Vagina (tissue), 2 donors: ENCODE results near the gene PPARGC1A. TPM values are rescaled to one million over a fixed set of nuclear protein-coding genes. Genes with fewer than 3 reads are reported as not detected.

Experiments
- DNase-seq, 2 donors: peaks; one replicate each; pipeline ENCODE4 v3.0.0-alpha.2; 2017; ENCODE audit errors: extremely low spot score in 2 of 2
- H3K27ac ChIP-seq: fragments of 200-600 bp; sonication (generic); one replicate; pipeline ENCODE4 v1.5.1; 2019
- H3K27me3 ChIP-seq: fragments of 200-600 bp; sonication (generic); one replicate; pipeline ENCODE4 v1.5.1; 2019
- H3K36me3 ChIP-seq, 2 donors: fragments of 200-600 bp; sonication (generic); one replicate each; pipeline ENCODE4 v1.5.1; 2017 to 2019
- H3K4me1 ChIP-seq: fragments of 200-600 bp; sonication (generic); one replicate; pipeline ENCODE4 v1.5.1; 2019
- H3K4me3 ChIP-seq, 2 donors: fragments of 200-600 bp; sonication (generic); 1 replicate in 1 of 2; 2 replicates in 1 of 2; pipeline ENCODE4 v1.5.1; 2016 to 2019
- H3K9me3 ChIP-seq: fragments of 200-600 bp; sonication (generic); one replicate; pipeline ENCODE4 v1.5.1; 2019
- POLR2A ChIP-seq, 2 donors: fragments of 450-650 bp; IDR thresholded peaks; one replicate each; pipeline ENCODE4 v1.6.1; 2017; ENCODE audit warnings: antibody characterized with exemption in 2 of 2, mild to moderate bottlenecking in 2 of 2, moderate library complexity in 2 of 2
- POLR2AphosphoS5 ChIP-seq, 2 donors: sonication (generic); formaldehyde crosslinking; IDR thresholded peaks; one replicate each; pipeline ENCODE4 v1.9.0; 2017; ENCODE audit warnings: antibody characterized with exemption in 2 of 2, mild to moderate bottlenecking in 2 of 2, low read depth in 1 of 2; ENCODE audit not compliant: insufficient read depth in 1 of 2
- intact Hi-C: fragments of 100-400 bp; cut with DNase I; formaldehyde crosslinking; loops from one replicate; pipeline ENCODE4 v1.15.1; 2023
- total RNA-seq: library from RNA; depleted of rRNA; stranded (reverse); fragments of >200 nt; gene quantifications from one replicate; pipeline ENCODE4 v1.2.3, GENCODE V29; 2016
- TF ChIP-seq, protein P1 (sequence below), 3 experiments: fragments of 450-650 bp in 2 of 3; fragments of 200-600 bp in 1 of 3; sonication (generic) in 1 of 3; IDR thresholded peaks; one replicate each; pipeline ENCODE4 v1.5.1; 2017 to 2019; ENCODE audit warnings: antibody characterized with exemption in 3 of 3, mild to moderate bottlenecking in 2 of 3, moderate library complexity in 2 of 3

Gene PPARGC1A
- total RNA-seq, 1 donor from 2014 or later = 1.2 TPM

GRCh38 chr4:23779839-23780238 is 110.0 kb downstream of the PPARGC1A start:
- no peak for DNase-seq
- Histone ChIP-seq H3K9me3 (no peaks in the 10 kb centered on the region), H3K36me3 (no peaks in the 10 kb centered on the region), H3K4me1 (no peaks in the 10 kb centered on the region), H3K27ac (no peak overlapping the region), H3K4me3 (no peak overlapping the region), H3K27me3 (no peaks in the 10 kb centered on the region)
- intact Hi-C loops = no loop called here
- TF ChIP-seq, protein P1, sequence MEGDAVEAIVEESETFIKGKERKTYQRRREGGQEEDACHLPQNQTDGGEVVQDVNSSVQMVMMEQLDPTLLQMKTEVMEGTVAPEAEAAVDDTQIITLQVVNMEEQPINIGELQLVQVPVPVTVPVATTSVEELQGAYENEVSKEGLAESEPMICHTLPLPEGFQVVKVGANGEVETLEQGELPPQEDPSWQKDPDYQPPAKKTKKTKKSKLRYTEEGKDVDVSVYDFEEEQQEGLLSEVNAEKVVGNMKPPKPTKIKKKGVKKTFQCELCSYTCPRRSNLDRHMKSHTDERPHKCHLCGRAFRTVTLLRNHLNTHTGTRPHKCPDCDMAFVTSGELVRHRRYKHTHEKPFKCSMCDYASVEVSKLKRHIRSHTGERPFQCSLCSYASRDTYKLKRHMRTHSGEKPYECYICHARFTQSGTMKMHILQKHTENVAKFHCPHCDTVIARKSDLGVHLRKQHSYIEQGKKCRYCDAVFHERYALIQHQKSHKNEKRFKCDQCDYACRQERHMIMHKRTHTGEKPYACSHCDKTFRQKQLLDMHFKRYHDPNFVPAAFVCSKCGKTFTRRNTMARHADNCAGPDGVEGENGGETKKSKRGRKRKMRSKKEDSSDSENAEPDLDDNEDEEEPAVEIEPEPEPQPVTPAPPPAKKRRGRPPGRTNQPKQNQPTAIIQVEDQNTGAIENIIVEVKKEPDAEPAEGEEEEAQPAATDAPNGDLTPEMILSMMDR (IDR thresholded peaks at IDR 0.05) = no peak
- TF ChIP-seq POLR2A (IDR thresholded peaks at IDR 0.05) (no peak), POLR2AphosphoS5 (IDR thresholded peaks at IDR 0.05; ENCODE audit: insufficient read depth in 1 of 2, low read depth in 1 of 2) (no peak)

GRCh38 chr4:23779422-23779821 is 110.4 kb downstream of the PPARGC1A start:
- Histone ChIP-seq H3K4me1 (no peaks in the 10 kb centered on the region), H3K4me3 (no peak overlapping the region), H3K36me3 (no peaks in the 10 kb centered on the region), H3K27me3 (no peaks in the 10 kb centered on the region), H3K9me3 (no peaks in the 10 kb centered on the region), H3K27ac (no peak overlapping the region)
- intact Hi-C loops = no loop called here
- DNase-seq = no peak
- no peak for TF ChIP-seq POLR2AphosphoS5 (IDR thresholded peaks at IDR 0.05; ENCODE audit: insufficient read depth in 1 of 2, low read depth in 1 of 2)
- TF ChIP-seq POLR2A (IDR thresholded peaks at IDR 0.05) = no peak
- TF ChIP-seq, protein P1 (IDR thresholded peaks at IDR 0.05) = no peak

GRCh38 chr4:23775694-23776093 is 114.2 kb downstream of the PPARGC1A start:
- TF ChIP-seq, protein P1 (IDR thresholded peaks at IDR 0.05) = no peak
- no peak for TF ChIP-seq POLR2AphosphoS5 (IDR thresholded peaks at IDR 0.05; ENCODE audit: insufficient read depth in 1 of 2, low read depth in 1 of 2)
- no peak for TF ChIP-seq POLR2A (IDR thresholded peaks at IDR 0.05)
- Histone ChIP-seq H3K4me3 (no peak overlapping the region), H3K27me3 (no peaks in the 10 kb centered on the region), H3K9me3 (no peaks in the 10 kb centered on the region), H3K4me1 (no peaks in the 10 kb centered on the region), H3K27ac (no peak overlapping the region), H3K36me3 (no peaks in the 10 kb centered on the region)
- intact Hi-C loops = no loop called here
- DNase-seq = no peak

DNA sequence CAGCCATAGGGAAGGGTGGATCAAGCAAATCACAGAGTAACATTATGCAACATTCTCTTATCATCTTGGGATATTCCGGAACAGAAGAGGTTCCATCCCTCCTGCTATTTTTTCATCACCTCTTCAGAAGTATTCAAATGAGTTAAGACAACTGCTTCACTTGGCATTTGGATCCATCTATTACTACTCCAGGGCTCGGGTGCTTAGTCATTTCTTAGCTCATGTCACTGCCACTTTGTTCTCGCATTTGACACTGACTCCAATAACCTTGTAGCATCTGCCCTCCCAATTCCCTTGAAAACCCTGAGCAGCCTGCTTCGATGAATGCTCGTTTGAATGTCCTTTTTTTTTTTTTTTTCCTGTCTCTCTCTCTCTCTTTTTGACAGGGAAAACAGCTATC is 114.9 kb downstream of the PPARGC1A start:
- DNase-seq = no peak
- Histone ChIP-seq H3K4me3 (no peak overlapping the region), H3K9me3 (no peaks in the 10 kb centered on the region), H3K4me1 (no peaks in the 10 kb centered on the region), H3K36me3 (no peaks in the 10 kb centered on the region), H3K27ac (no peak overlapping the region), H3K27me3 (no peaks in the 10 kb centered on the region)
- intact Hi-C loops = no loop called here
- TF ChIP-seq POLR2AphosphoS5 (IDR thresholded peaks at IDR 0.05; ENCODE audit: insufficient read depth in 1 of 2, low read depth in 1 of 2) = no peak

DNA sequence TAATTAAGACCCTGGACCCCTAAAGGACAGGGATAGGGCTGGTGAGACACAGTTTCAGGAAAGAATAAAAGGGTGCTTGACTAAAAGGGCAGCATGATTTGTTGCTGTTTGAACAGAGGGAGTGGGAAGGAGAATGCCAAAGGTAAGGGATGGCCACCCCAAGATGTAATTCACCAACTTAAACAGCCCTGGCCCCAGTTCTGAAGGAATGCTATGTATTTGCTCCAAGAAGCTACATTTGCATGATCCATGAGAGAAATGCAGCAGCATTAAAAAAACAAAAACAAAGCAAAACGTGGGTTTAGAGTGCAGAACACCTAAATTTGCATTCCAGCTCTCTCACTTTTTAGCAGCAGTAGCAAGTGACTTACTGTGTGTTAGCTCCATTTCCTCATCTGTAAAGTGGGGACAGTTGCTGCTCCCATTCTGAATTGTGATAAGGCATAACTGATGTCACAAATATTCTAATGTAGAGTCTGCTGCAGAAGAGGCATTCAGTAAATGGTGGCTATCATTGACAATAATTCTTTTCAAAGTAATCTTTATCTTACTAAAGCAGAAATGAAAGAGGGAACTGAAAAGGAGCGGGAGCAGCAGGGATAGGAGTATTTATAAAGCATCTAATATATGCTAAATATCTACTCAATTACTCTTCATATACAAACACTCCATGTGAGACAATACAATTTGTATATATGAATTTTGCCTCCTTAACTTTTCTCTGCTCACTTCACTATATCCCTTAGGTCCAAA is 115.8 kb downstream of the PPARGC1A start:
- no peak for DNase-seq
- Histone ChIP-seq H3K9me3 (no peaks in the 10 kb centered on the region), H3K4me3 (no peak overlapping the region), H3K27ac (no peak overlapping the region), H3K4me1 (no peaks in the 10 kb centered on the region), H3K27me3 (no peaks in the 10 kb centered on the region), H3K36me3 (no peaks in the 10 kb centered on the region)
- intact Hi-C loops = no loop called here
- TF ChIP-seq, protein P1 (IDR thresholded peaks at IDR 0.05) = no peak
- TF ChIP-seq POLR2AphosphoS5 (IDR thresholded peaks at IDR 0.05; ENCODE audit: insufficient read depth in 1 of 2, low read depth in 1 of 2) = no peak
- TF ChIP-seq POLR2A (IDR thresholded peaks at IDR 0.05) = no peak
